Brain pericyte (primary cell): ENCODE measurements around the gene GADD45B.
"Not testable (repeated sequence)": the region's sequence is repeated elsewhere in the genome, so short reads cannot be mapped to it uniquely, and the experiment has no call there.

ENCODE experiments used
- DNase-seq: peaks from one replicate; pipeline ENCODE4 v3.0.0-alpha.2; 2012; ENCODE audit warnings: low read depth, low spot score

Gene GADD45B

DNA sequence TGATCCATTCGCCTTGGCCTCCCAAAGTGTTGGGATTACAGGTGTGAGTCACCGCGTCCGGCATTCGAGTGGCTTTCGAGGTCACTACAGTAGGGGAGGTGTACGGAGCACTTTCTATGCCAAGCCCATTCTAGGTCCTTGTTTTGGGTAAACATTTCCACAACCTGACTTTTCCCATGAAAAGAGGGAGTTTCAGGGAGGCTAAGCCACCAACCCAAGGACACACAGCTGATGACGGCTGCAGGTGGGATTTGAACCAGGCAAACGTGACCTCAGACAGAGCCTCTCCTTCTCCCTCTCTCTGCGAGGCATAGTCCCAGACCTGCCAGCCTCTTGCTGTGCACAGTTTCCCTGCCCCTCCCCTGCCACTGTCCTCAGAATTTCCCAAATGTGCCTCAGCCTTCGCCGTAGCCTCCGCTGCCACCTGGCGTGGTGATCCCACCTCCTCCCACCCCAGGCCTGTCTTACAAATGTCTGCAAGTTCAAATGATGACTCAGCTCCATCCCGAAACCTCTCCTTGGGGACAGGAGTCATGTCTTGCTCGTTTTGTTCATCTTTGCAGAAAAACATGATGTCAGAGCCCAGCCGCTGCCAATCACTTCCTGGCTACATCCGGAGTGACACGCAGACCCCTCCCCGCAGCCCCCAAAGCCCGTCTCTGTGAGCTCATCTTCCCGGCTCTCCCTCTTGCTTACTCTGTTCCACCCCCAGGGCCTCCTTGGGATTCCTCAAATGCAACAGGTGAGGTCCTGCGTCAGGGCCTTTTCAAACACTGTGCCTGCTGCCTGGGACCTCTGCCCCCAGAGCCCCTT, 6.6 kb upstream of the GADD45B start:
- no peak for DNase-seq

DNA sequence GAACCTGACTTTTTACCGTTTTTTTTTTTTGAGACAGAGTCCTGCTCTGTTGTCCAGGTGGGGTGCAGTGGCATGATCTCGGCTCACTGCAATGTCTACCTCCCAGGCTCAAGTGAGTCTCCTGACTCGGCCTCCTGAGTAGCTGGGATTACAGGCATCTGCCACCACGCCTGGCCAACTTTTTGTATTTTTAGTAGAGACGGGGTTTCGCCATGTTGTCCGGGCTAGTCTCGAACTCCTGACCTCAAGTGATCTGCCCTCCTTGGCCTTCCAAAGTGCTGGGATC, 6.1 kb upstream of the GADD45B start:
- DNase-seq, result not testable (repeated sequence)

DNA sequence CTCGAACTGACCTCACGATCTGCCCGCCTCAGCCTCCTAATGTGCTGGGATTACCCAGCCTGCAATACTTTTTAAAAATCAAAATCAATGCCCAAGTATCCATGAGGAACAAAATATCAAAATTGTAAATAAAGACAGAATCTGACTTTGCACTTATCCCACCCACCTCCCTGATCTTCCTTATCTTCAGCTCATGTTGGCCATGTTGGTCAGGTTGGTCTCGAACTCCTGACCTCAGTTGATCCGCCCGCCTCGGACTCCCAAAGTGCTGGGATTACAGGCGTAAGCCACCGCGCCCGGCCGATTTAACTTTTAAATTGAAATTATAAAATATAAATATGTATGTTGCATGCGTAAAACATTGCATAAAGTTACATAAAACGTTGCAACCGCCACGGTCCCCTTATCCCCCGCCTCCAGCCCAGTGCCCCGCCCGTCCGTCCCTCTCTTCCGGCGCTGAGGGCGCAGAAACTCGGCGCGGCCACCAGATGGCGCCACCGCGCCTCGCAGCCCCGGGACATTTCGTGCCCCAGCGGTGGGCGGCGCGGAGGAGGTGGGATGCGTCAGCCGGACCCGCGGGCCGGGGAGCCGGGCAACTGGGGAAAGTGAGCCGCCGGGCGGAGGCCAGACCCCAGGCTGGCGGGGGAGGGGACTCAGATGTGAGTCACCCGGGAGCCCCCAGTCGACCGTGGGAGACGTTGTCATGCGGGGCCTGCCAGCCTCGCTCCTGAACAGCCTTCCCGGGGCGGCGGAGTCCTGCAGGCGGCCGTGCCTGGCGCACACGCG, 1.5 kb upstream of the GADD45B start:
- DNase-seq, result peak; percentile 73

DNA sequence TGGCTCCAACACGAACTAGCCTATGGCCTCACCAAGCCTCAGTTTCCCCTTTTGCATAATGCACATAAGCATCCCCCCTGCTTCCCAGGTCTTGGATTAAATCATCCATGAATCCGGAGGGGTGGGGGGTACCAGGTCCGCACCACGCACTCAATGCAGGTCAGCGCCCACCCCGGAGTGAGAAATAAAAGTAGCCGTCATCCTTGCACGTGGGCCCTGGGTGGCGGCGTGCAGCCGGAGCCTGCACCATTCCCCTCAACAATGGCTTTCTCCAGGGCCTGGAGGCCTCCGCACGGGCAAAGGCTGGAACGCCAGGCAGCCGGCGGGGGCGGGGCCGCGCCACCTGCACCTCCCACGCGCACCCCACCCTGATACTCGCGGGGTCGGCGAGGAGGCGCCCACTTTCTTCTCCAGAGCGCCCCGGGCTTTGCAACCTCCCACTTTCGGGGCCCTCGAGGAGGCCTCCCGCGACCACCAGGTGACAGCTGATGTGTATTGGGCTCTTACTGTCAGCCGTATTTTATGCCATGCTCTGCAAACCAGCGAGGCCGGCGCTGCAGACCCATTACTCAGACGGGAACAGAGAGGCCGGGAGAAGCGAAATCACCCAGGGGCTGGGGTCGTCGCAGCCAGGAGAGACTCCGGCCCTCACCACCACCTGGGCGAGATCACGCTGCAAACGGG, 767 bp upstream of the GADD45B start:
- no peak for DNase-seq

DNA sequence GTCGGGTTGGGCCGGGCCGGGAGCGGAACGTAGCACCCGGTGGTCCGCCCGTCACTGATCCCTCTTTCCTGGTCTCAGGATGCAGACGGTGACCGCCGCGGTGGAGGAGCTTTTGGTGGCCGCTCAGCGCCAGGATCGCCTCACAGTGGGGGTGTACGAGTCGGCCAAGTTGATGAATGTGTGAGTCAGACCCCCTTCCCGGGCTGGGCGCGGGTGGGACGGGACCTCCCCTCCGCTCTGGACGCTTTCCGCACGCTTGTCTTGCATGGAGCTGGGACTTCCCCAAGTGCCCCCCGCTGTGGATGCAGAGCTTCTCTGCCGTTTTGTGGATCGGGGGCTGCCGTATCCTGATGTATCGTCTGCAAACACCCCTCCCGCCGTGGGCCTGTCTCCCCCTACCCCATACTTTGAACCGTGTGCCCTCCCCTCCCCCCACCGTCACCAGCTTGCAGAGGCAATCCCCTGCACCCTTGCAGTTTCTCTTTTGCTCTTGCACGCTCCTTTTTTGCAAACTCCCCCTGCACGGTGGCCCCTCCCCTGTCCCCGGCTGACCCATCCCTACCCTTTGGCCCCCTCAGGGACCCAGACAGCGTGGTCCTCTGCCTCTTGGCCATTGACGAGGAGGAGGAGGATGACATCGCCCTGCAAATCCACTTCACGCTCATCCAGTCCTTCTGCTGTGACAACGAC, 669 bp downstream of the GADD45B start:
- peak; percentile 78 for DNase-seq

DNA sequence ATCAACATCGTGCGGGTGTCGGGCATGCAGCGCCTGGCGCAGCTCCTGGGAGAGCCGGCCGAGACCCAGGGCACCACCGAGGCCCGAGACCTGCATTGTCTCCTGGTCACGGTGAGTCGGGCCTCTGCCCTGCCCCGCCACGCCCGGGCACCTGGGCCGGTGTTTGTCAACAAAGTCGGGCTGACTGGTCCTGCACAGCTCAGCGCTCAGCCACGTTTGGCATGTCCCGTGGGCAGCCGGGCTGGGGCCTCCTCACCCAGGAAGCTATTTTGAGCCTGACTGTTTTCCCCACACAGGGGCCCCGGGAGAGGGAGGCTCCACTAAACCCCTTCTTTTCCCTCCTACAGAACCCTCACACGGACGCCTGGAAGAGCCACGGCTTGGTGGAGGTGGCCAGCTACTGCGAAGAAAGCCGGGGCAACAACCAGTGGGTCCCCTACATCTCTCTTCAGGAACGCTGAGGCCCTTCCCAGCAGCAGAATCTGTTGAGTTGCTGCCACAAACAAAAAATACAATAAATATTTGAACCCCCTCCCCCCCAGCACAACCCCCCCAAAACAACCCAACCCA, 1.3 kb downstream of the GADD45B start:
- DNase-seq, result no peak

DNA sequence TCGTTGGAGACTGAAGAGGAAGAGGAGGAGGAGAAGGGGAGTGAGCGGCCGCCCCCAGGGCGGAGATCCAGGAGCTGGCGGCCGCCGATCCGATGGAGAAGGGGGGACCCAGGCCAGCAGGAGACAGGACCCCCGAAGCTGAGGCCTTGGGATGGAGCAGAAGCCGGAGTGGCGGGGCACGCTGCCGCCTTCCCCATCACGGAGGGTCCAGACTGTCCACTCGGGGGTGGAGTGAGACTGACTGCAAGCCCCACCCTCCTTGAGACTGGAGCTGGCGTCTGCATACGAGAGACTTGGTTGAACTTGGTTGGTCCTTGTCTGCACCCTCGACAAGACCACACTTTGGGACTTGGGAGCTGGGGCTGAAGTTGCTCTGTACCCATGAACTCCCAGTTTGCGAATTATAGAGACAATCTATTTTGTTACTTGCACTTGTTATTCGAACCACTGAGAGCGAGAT, 1.8 kb downstream of the GADD45B start:
- no peak for DNase-seq

DNA sequence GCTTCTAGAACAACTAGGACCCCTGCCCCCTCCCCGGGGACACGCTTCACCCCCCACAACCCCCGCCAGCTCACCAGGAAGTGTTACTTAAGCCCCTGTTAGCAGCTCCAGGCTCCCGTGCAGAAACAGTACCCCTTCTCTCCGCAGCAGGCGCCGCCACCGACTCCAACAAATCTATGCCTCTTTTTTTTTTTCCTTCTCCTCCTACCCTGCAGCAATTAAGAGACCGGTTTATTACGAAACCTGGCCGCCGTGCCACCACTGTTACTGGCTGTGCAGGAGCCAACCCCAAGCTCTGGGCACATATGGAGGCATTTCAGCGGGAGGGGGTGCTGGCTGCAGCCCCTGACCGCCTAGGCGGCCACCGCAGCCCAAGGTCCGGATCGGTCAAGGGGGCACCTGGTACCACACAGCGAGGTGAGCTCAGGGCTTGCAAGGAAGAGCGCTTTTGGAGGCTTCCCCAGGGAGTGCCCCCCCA, 2.4 kb downstream of the GADD45B start:
- DNase-seq, result peak; percentile 74

DNA sequence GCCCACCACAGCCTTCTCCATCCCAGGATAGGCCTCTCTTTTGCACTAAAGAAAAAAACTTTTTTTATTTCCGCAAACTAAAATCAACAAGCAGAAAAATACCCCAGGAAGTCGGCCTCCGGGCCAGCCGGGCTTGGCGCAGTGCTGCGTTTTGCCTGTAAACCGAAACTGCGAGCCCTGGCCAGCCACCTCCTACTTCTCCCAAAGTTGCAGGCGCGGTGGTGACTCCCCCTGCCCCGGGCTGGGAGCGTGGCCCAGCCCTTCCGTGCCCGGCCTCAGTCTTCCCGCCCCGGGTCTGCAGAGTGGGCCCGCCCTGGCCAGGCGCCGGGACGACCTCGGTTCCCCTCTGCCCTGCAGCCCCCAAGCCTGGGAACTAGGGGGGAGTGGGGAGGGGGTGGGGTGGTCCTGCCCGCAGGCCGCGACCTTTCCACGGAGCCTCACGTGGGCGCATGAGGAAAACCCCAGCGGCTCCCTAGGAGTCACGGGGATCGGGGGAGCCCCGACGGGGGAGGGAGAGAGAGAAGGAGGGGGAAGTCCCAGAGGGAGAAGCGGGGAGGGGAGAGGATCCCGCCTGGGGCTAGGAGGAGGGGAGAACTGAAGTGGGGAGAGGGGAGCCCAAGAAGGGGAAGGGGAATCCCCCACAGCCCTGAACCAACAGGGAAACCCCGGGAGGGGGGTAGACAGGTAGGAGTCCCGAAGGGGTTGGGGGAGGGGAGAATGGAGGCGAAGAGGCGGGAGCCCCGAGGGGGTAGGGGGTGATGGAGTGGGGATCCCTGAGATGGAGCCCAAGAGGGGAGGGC, 3.0 kb downstream of the GADD45B start:
- no peak for DNase-seq

DNA sequence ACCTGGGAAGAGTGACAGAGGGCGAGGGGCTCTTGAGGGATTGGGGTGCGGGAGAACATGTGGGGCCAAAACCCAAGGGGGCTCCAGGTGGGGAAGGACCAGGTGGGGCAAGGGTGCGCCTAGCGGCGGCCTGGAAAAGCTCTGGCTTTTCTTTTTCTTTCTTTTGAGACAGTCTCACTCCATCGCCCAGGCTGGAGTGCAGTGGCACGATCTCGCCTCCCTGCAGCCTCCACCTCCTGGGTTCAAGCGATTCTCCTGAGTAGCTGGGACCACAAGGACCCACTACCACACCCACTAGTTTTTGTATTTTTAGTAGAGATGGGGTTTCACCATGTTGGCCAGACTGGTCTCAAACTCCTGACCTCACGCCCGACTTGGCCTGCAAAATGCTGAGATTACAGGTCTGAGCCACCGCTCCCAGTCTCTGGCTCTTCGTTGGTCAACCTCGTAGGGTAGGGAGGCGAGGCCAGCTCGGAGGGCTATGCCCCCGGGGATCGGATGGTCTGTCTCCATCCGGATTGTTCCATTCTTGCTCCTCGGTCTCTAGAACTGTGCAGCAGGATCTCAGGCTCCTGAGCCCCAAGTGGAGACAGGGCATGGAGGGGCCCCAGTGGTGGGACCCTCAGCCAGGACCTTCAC, 3.7 kb downstream of the GADD45B start:
- no peak for DNase-seq

DNA sequence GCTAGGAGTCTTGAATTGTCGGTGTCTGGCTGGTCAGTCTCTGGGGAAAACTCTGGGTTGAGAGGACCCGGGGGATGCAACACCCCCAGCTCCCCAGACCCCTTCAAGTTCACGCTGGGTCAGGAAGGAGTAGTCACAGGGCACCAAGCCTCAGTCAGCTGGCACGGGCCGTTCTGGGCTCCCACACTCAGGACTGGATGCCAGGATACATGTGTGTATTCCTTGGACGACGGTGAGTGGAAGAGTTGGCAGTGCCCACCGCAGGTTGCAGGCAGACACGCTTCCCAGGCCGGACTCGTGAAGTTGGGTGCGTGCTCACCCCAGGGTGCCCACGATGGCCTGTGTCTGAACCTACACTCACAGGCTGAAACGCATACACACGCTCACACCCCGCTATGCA, 5.5 kb downstream of the GADD45B start:
- no peak for DNase-seq

DNA sequence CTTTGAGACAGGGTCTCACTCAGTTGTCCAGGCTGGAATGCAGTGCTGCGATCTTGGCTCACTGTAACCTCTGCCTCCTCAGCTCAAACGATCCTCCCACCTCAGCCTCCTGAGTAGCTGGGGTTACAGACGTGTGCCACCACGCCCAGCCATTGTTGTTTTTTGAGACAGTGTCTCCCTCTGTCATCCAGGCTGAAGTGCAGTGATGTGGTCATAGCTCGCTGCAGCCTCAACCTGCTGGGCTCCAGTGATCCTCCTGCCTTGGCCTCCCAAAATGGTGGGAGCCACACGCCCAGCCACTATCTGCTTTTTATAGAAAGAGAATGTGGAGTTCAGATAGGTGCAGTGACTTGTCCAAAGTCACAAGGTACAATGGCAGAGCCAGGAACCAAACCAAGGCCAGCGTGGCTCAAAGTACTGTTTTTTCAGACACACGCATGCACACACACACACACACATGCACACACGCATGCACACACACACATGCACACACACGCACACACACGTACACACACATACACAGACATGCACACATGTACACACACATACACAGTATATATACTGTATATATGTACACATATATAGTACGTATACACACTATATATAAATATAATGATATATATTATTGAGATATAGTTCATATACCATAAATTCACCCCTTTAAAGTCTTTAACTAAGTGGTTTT, 6.6 kb downstream of the GADD45B start:
- DNase-seq, result no peak

DNA sequence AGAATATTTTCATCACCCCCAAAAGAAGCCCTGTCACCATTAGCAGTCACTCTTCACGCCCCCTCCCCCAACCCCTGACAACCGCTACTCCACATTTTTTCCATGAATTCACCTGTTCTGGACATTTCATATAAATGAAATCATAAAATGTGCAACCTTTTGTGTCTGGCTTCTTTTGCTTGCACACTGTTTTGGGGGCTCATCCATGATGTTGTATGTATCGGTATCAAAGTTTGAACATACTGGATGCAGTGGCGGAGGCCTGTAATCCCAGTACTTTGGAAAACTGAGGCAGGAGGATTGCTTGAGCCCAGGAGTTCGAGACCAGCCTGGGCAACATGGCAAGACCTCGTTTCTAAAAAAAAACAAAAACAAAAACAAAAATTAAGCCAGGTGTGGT, 7.2 kb downstream of the GADD45B start:
- no peak for DNase-seq

DNA sequence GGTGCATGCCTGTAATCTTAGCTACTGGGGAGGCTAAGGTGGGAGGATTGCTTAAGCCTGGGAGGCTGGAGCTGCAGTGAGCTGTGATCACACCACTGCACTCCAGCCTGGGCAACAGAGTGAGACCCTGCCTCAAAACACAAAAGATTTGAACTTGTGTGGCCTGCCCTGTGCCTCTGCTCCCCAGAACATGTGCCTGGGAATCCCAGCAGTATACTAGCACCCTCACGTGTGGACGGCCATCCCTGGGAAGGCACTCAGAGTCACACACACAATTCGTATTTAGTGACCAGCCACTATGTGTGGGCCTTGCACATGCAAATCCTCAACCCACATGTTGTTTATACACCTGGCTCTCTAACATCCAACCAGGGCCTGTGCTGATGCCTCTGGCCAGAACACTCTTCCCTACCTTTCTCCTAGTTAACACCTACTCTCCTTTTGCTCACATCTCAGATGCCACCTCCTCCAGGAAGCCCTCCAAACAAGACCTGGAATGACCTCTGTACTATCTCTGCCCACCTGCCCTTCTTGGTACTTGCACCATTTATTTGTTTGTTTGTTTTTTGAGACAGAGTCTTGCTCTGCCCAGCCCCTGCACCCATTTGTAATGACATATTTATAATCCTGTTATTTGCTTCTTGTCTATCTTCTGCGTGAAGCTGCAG, 7.7 kb downstream of the GADD45B start:
- no peak for DNase-seq

DNA sequence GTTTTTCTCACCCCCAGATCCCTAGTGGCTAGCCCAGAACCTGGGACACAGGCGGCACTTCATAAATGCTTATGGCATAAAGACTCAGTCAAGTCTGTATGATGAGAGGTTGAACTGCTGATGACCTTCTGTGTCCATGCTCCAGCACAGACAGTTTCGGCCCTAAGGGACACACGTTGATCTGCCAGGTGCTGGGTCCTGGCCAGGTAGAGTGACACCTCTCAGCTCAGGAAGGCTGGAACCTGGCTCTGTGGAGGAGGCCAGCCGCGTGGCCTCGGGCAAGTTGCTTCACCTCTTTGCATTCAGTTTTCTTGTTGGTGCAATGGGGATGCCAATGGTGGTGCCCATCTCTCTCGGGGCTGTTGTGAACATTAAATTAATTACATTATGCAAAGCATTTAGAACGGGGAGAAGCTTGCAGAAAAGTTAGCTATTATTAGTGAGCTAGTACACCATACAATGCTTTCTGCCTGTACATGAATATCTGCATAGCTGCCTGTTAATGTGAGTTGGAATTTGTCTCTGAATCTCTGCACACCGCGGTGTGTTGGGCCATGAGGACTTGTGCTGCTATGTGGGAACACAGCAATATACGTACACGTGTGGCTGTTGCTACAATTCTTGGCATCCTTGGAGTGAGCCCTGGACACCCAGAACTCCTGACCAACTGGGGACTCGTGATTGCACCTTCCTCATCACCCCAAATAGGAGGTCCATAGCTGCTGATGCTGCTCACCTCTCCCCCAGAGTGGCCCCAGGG, 8.4 kb downstream of the GADD45B start:
- no peak for DNase-seq

DNA sequence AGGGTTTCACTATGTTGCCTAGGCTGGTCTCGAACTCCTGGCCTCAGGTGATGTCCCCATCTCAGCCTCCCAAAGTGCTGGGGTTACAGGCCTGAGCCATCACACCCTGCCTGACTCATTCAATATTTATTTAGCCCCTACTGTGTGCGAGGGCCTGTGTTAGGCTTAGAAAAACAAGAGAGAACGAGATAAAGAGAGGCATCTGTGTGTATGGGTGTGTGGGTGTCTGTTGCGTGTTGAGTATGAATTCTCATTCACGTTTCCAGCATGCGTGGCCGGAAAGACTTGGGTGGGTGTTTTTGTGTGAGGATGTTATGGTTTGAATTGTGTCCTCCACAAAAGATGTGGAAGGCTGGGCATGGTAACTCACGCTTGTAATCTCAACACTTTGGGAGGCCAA, 9.5 kb downstream of the GADD45B start:
- no peak for DNase-seq

DNA sequence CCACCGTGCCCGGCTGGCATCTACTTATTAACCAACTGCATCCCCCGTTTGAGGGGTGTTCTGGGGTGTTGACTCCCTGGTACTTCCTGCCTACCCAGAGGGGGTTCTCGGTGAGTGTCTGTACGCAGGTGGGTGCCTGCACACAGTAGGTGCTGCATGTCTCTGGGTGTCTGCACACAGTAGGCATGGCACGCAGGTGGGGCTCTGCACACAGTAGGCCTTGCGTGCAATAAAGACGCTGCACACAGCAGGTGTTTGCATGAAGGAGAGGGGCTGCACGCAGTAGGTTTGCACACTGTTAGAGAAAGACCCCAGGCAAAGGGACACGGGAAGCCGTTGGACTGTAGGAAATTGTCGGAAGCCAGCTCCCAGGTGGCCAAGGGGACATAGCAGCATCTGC, 11.2 kb downstream of the GADD45B start:
- no peak for DNase-seq

DNA sequence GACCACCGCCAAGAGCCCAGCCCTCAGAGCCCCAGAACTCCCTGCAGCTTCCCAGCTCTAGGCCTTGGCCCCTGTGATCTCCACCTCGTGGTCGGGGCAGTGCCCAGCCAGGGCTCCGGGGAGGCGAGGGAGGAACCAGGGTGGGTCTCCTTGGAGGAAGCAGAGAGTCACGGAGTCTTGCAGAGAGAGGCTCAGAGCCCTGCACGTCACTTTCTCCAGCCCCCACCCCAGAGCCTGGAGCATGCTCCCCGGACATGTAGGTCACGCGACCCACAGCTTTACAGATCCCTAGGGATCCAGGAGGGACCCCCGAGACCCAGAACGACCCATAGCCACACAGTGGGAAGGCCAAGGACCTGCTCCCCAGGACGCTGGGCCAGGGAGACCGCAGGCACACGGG, 11.9 kb downstream of the GADD45B start:
- no peak for DNase-seq
